ENCODE data around the gene C4orf51.

- TF ChIP-seq EP300 (IDR thresholded peaks at IDR 0.05) = no peak
- no peak for TF ChIP-seq CTCF (IDR thresholded peaks at IDR 0.05)
Observed at GRCh38 chr4:145743641-145744040, 63.7 kb downstream of the C4orf51 start.

Measured in sigmoid colon (tissue), 4 donors.